AG10803 (cell line): ENCODE data around the gene LCP1.

Experiments
- DNase-seq: peaks from one replicate; pipeline ENCODE4 v3.0.0; 2010; ENCODE audit warnings: low read depth
- H3K4me3 ChIP-seq: 2 replicates; pipeline ENCODE4 v1.5.1; 2011; ENCODE audit warnings: mild to moderate bottlenecking, low read length, control low read depth
- TF ChIP-seq, protein P1 (sequence below): conservative IDR thresholded peaks from 2 replicates; pipeline ENCODE4 v1.5.1; 2011; ENCODE audit warnings: mild to moderate bottlenecking, low read length, control low read depth, inconsistent platforms

Gene LCP1

DNA sequence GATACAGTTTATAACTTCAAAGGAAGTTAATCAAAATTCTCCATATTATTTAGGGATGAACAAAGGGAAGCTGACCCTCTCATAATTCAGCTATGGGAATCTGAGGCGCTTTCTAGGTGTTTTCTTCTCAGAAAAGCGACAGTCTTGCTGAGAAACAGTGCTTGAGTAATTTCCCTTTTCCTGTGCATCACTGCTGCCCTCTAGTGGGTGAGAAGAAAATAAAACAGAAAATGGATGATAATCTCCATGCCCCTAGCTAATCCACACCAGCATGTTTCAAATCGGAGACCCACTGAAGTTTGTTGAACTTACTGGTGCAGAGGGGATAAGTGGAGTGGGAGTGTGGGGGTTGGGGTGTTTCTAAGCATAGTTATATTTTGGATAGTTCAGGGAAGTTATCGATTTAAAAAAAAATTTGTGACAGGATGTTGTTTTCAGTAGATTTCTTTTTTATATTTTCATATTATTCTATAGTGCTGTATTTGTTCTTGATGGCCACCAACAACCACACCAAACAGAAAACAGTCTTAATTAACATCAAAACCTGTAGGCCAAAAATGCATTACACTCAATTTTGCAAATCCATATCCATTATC lies 21.4 kb downstream of the LCP1 start:
- DNase-seq: peak; percentile 64
- H3K4me3 ChIP-seq: no peak overlapping the region

DNA sequence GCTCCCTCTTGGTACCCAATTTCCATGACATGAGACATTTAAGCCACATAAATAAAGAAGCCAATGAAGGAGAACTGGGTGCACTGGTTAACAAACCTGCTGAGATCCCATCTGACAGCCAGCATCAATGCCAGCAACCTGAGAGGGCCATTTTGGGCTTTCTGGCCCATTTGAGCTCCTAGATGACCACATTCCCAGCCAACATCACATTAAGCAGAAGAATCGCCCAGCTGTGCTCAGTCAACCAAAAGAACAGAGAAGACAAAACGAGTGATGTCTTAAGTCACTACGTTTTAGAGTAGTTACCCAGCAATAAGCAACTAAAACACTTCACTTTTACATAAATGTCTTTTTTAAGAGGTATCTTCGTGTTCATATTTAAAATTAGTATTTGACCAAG lies 21.9 kb downstream of the LCP1 start:
- H3K4me3 ChIP-seq: no peak overlapping the region
- no peak for DNase-seq
- TF ChIP-seq, protein P1, sequence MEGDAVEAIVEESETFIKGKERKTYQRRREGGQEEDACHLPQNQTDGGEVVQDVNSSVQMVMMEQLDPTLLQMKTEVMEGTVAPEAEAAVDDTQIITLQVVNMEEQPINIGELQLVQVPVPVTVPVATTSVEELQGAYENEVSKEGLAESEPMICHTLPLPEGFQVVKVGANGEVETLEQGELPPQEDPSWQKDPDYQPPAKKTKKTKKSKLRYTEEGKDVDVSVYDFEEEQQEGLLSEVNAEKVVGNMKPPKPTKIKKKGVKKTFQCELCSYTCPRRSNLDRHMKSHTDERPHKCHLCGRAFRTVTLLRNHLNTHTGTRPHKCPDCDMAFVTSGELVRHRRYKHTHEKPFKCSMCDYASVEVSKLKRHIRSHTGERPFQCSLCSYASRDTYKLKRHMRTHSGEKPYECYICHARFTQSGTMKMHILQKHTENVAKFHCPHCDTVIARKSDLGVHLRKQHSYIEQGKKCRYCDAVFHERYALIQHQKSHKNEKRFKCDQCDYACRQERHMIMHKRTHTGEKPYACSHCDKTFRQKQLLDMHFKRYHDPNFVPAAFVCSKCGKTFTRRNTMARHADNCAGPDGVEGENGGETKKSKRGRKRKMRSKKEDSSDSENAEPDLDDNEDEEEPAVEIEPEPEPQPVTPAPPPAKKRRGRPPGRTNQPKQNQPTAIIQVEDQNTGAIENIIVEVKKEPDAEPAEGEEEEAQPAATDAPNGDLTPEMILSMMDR: no peak

More for the DNA sequence above, 21.4 kb downstream of the LCP1 start:
- TF ChIP-seq, protein P1: peak; percentile 87

DNA sequence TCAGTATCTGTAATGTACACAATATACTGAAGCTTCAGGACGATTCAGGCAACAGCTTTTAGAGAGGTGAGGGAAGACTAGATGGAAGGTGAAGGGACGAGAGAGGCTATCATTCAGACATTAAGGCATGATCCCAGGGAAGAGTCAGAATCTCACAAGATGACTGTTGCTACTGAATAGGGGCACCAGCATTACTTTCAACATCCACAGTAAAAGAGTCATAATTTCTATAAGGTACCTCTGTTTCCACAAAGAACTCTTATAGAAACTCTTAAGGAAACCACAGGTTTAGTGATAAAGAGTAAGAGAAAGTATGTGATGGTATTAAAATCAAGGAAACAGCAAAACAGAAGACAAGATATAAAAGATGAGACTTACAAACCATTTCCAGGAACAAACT lies 23.0 kb downstream of the LCP1 start:
- TF ChIP-seq, protein P1: no peak
- no peak for DNase-seq

DNA sequence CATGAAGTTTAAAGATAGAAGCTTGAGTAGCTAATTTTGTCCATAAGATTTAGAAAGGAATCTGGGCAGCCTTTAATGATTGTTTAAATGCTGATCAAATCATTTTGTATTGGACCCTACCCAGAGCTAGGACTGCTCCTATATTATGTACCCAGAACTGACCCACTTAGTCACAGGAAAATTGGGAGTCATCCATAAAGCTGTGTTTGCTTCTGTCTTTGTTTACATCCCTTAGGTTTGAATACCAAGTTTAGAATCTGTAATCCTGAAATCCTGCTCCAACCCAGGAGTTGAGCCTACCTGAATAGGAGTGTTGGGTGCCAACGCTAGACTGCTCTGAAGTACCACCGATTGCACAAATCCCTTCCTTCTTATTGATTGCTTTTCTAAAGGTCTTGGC lies 23.8 kb downstream of the LCP1 start:
- DNase-seq: no peak
- TF ChIP-seq, protein P1: no peak
- H3K4me3 ChIP-seq: no peak overlapping the region

More for the DNA sequence above, 23.0 kb downstream of the LCP1 start:
- no peak overlapping the region for H3K4me3 ChIP-seq

DNA sequence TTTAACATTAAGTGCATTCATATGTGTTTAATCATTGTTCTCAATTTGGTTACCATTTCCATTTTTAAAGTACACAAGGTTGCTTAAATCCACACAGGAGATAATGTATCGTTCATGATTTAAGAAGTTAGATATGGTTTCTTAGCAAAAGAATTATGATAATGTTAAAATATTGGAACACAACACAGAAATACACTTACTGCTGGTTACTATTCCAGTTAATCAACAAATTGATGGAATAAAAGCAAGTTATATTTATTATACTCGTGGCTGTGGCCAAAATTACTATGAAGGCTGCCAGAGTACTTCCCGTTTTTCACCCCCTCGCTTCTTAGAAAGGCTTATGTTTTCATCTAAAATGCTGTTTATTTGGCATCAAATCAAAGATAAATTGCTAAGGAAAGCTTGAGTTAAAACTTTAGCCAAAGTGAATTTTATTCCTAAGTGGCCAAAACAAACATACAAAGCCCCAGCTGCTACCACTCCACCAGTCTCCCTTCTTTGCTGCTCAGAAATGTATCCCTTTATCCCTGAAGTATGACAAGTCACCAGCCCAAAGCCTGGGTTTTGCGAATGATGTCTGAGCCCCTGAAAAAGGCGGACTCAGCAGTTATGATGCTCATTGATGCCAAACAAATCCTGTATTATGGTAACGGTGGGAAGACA lies 27.7 kb downstream of the LCP1 start:
- H3K4me3 ChIP-seq: no peak overlapping the region
- TF ChIP-seq, protein P1: no peak
- DNase-seq: no peak

DNA sequence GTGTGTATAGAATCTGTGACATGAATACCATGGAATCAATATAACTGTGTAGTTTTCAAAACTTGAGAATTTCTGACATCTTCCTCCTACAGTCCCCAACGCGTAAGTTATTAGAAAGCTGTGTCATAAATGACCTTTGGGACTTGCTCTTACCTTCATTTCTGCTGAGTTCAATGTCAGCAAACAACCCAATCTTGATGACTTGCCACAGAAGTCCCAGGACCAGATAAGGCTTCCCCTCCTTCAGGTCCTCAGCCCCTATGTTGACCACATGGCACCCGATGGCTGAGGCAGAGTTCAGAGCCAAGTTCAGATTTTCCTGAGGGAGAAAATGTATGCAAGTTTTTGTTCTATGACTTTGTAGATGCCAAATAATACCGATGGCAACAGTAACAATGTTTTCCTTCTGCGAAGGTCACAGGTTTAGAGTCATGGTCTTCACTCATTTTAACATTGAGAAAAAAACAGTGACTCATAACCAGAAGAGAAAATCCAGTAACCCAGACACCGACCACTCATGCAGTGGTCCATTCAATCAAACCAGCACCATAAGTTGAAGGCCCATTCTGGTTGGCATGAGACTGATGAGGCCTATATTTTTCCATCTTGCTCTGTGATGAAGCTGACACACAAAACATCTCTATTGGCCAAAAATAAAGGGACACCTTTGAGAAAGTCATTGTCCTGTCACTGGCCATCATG lies 29.2 kb downstream of the LCP1 start:
- TF ChIP-seq, protein P1: no peak
- DNase-seq: no peak
- H3K4me3 ChIP-seq: no peak overlapping the region
